Uterus (tissue), 2 donors: Measurements from ENCODE around the gene COPS3.

Experiments
- CTCF ChIP-seq, 4 experiments: fragments of 200-600 bp in 2 of 4; fragments of 450-650 bp in 2 of 4; sonication (generic) in 2 of 4; IDR thresholded peaks; one replicate each; pipeline ENCODE4 v1.5.1; 2016 to 2019; ENCODE audit warnings: antibody characterized with exemption in 4 of 4, mild to moderate bottlenecking in 2 of 4, moderate library complexity in 1 of 4
- POLR2A ChIP-seq, 2 donors: fragments of 450-650 bp; IDR thresholded peaks; one replicate each; pipeline ENCODE4 v1.6.1; 2016; ENCODE audit warnings: antibody characterized with exemption in 2 of 2, mild to moderate bottlenecking in 1 of 2, moderate library complexity in 1 of 2

- no peak for TF ChIP-seq CTCF (IDR thresholded peaks at IDR 0.05)
- TF ChIP-seq POLR2A (IDR thresholded peaks at IDR 0.05): no peak
These were observed 47.2 kb upstream of the COPS3 start for GRCh38 chr17:17328251-17328650.
